HG03108 (cell line): ENCODE results near the gene PROM1.

ENCODE experiments used
- ATAC-seq: cut with Tn5 transposase; IDR thresholded peaks from one replicate; pipeline ENCODE4 v1.9.1; 2021; ENCODE audit warnings: moderate library complexity; ENCODE audit not compliant: unreplicated experiment

The PROM1 gene

GRCh38 chr4:16066586-16067128 is 17.2 kb downstream of the PROM1 start:
- no peak for ATAC-seq

DNA sequence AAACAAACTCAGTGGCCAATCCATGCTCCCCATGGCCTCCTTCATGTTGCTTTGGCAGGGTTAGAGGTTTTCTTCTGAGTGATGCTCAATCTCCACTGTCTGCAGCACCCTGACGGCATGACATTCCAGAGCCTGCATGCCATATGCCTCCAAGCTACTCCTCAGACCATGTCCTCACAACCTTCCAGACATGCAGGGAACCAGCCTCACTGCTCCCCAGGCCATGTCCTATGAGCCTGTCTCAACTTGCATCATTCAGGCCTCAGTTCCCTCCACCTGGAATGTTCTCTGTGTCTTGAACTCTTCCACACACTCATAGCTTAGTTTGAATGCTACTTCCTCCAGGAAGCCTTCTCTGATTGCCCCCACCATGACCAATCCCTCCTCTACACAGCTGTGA is 18.8 kb downstream of the PROM1 start:
- ATAC-seq, result no peak

- ATAC-seq, result no peak
Observed at GRCh38 chr4:16062601-16063000, 21.2 kb downstream of the PROM1 start.

DNA sequence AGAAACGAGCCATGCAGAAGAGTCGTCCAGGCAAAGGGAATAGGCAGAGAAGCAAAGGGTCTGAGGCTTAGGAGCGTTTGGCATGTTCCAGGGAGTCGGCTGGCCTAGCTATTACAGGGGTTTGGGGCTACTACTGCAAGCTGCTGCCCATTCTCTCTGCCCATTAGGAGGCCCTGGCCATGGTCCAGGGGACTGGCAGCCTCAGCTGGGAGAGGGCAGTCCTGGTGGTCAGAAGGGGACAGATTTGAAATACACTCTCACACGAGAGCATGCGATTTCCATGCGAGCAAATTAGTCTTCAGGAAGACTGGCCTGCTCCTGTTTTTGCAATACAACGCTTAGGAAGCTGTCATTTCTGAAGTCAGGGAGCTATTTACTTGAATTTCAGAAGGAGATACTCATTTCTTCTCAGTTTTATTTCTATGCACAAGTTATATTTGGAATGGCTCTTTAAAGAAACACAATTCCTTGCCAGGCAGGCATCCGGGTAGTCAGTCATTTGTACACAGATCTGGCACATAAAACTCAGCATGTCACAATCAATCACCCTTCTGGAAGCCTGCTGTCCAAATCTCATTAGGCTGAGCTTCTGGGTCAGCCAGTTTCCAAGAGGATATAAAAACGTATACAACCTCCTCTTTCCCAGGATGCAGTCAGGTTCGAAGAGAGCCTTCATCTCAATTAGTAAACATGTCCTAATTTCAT is 27.0 kb downstream of the PROM1 start:
- no peak for ATAC-seq

DNA sequence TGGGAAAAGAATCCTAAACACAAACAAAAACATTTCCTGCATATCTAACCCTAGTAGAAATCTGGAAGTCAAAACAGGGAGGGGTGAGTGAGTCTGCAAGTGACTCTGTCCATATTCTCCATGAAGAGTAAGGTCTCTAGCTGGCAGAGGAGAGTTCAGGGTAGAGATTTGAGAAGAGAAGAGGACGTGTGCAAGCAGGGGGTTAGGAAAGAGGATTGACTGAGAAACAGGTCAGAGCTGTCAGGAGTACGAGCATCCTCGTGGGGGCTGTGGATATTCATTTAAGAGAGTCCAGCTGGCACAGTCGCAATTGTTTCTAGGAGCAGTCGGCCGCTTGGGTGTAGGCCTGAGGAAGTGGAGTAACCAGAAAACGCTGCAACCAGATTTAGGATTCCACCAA is 27.9 kb downstream of the PROM1 start:
- ATAC-seq, result no peak

GRCh38 chr4:16055471-16055870 is 28.4 kb downstream of the PROM1 start:
- ATAC-seq, result no peak

- ATAC-seq, result no peak
Observed at GRCh38 chr4:16052939-16053338, 30.9 kb downstream of the PROM1 start.

DNA sequence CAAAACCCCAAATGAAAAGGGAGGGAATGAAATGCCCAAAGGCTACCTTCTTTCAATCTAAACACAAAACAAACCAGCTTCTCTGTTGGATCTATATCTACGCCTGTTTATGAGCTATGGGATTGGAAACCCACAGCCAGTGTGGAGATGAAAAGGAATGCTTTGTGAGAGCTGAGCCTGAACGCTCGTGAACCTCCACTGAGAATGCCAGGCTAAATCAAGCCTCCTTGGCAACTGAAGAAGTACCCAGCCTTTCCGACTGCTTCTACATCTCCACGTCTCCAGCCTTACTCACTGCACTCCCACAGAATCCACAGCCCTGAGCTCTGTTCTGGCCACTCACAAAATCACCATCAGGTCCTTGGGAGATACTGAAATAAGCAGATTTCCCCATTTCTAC is 31.8 kb downstream of the PROM1 start:
- no peak for ATAC-seq

DNA sequence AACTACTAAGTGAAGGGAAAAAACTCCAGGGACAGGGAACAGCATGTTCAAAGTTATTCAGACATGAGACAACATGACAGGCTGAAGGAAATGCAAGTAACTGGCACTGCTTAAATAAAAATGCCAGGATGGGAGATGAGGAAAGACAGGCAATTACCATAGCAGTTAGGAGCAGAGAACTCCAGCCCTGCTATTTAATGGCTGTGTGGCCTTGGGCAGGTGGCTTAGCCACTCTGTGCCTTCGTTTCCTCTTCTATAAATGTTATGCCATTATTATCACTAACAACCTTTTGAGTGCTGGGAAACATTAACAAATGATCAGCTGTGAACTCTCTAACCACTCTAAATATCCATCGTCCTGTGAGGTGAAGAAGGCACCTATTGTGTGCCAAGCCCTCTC is 32.7 kb downstream of the PROM1 start:
- ATAC-seq, result no peak

DNA sequence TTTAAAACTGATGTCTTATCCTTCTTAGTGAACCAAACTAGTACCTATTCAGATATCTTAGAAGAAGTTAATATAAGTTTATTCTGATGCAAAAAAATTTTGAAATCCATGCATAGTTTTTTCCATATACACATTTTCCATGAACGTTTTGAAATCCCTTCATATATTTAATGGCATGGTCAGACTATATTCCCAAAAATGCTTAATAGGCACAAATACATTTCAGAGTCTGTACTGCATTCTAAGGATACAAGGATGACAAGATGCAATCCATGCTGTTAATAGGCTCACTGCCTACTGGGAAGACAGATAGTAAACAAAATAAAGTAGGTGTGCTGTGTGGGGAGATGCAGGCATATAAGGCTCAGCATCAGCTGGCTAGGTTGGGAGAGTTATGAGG is 33.2 kb downstream of the PROM1 start:
- ATAC-seq, result no peak

DNA sequence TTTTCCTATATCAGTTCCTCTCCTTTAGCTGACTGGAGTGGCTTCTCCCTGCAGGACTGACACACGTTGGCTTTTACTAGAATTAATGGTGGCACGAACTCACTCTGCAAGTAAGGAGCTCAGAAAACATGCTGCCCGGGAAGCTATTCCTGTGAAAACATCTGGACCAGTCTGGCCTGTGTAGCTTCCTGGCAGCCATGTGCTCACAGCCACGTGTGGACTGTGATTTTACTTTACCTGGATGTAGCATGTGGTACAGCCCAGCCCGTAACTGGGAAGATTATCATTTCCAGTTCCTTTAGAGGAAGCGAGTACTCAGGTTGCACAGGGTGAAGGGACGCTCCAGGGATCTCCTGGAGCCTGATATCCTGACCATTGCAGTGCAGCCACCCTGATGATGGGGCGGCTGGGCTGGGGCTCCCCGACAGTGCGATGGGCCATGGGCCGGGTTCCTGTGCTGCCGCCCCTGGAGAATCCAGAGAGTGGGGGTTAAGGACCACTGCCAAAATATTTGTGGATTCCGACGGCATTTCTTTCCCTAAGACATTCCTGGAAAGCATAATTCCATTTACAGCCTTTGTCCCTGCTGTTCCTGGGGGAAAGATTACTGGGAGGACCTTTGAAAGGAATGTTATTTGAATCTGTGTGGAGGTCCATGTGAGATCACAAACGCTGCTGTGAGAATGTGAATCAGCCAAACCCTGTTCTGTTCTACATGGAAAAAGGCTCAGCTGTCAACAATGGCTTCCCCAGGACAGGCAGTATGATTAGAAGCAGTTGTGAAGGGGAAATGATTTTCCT is 35.0 kb downstream of the PROM1 start:
- no peak for ATAC-seq

DNA sequence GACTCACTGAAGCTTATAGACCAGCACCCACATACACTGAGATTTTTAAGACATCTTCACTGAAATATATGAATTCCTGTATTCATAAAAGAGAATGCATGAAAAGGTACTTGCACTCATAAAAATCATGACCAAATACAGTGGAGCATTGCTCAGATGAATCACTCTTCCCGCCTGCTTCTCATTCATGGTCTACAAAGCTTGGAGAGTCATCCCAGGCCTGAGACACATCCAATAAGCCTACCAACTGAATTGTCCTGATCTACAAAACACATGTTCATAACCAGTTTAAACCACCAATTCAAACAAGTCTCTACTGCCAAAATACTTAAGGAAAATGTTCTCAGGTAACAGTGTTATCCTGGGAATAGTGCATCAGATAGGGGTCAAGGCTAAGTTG is 38.1 kb downstream of the PROM1 start:
- ATAC-seq, result no peak

GRCh38 chr4:16043642-16044498 is 40.0 kb downstream of the PROM1 start:
- ATAC-seq, result no peak

- ATAC-seq, result no peak
Observed at GRCh38 chr4:16039139-16039538, 44.7 kb downstream of the PROM1 start.

GRCh38 chr4:16037901-16038300 is 45.9 kb downstream of the PROM1 start:
- ATAC-seq, result no peak

- ATAC-seq, result no peak
Observed at GRCh38 chr4:16035843-16036242, 48.0 kb downstream of the PROM1 start.

GRCh38 chr4:16034010-16034748 is 49.6 kb downstream of the PROM1 start:
- no peak for ATAC-seq

DNA sequence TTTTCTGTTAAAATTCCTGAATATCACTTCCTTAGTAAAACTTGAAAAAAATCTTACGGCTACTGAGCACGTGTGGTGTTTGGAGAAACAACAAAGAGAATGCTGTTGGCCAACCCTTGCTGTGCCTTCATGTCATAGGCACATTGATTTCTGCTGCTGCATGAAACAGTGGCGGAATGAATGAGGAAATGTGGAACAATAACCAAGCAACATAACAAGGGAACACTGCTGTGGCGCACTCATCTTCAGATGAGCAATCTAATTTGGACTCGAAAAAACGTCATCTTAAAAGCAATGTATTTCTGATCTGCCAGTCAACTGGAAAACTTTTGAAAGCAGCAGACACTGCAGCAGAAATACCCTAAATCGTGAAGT is 51.4 kb downstream of the PROM1 start:
- no peak for ATAC-seq

DNA sequence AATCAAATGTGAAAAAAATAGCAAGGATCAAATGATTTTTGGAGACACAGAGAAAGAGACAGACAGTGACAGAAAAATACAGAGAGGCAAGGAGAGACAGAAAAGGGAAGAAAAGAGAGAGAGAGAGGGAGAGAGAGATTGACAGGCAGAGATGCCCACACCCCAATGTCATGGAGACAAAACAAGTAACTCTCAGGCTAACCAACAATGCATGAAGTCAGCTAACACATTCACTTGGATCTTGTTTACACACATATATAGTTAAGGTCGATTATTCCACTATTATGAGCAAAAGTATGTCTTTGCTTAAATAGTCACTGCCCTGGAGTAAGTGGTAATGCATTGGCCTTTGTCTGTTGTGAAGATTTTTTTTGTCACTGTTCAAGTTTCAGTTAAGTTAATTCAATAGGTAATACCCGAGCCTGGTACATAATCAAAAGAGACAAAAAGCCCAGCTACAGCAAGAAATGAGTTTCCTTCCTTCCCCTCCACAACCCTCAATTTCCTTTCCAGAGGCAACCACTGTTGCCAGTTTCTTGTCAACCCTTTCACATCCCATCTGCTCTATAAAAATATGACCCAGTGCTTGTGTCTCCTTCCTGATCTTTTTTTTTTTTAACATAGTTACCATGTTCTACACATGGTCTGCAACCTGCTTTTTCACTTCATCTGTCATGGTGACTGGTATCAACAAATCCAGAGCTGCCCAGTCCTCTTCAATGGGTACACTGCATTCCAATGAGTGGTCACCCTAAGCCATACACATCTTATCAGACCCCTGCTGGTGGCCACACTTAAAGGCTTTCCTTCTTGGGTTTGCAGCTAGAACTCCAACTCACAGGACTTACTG is 52.1 kb downstream of the PROM1 start:
- ATAC-seq, result no peak

GRCh38 chr4:16029886-16030285 is 53.9 kb downstream of the PROM1 start:
- ATAC-seq, result no peak
